Measurements from ENCODE around the gene HNRNPC. TPM values are rescaled to one million over a fixed set of nuclear protein-coding genes. Genes with fewer than 3 reads are reported as not detected.

The HNRNPC gene
- total and polyA plus RNA-seq, 9 of the 15 experiments (the other 6 are each of a cell fraction or from before 2014, with no cell fraction given) = 679 to 1,557 (median 1,191) TPM

- in situ Hi-C loops (cut with MboI) = no loop called here
Measured at GRCh38 chr14:21205026-21205677, 64.1 kb downstream of the HNRNPC start.

GRCh38 chr14:21204167-21205025 is 64.8 kb downstream of the HNRNPC start:
- ATAC-seq (peak; percentile 26), FAIRE-seq (no peak), DNase-seq (ENCODE audit: extremely low read depth in 1 of 4, low spot score in 3 of 4) (no peak)
- no peaks in the 10 kb centered on the region for H3K9me3 ChIP-seq (replicated peaks; ENCODE audit: control insufficient read depth, insufficient read depth, low read depth, low read length)
- H3K27ac ChIP-seq (ENCODE audit: extremely low read depth, low read depth, low read length) = no peak overlapping the region
- CTCF ChIA-PET (ENCODE audit: low intra/inter-chr PET ratio) = no interaction called here
- no peaks in the 10 kb centered on the region; the same call in 1 of the 2 replicates for H4K20me1 ChIP-seq (replicated peaks; ENCODE audit: control insufficient read depth, insufficient read depth, low read length)
- intact Hi-C loops (cut with micrococcal nuclease) = no loop called here
- H3K9ac ChIP-seq (ENCODE audit: insufficient read depth in 1 of 2, low read depth in 2 of 2, low read length in 2 of 2) = no peak overlapping the region
- no peaks in the 10 kb centered on the region for H3K27me3 ChIP-seq (ENCODE audit: control insufficient read depth in 2 of 2, insufficient read depth in 2 of 2, low read length in 2 of 2)
- in situ Hi-C loops (cut with MboI) = no loop called here
- H3K79me2 ChIP-seq (ENCODE audit: control insufficient read depth, insufficient read depth, low read length) = no peaks in the 10 kb centered on the region; the same call in 2 of the 3 replicates
- POLR2A ChIA-PET = interaction anchor here (0.7 to 3.8 kb wide), 4 partner anchors 9 to 190 kb away, joined by 3 to 20 read pairs (median 3); no protein-coding TSS in a partner anchor
- H3K4me2 ChIP-seq (ENCODE audit: insufficient read depth, low read length) = no peak overlapping the region
- peaks cover 45% of the 10 kb centered on the region for H3K36me3 ChIP-seq (ENCODE audit: control insufficient read depth, insufficient read depth, low read length)
- WGBS (ENCODE audit: insufficient coverage, low coverage, missing lambda C conversion rate) = 66% methylated on average over 8 of the region's 8 CpGs
- no peaks in the 10 kb centered on the region for H3K4me1 ChIP-seq (replicated peaks in 1 of 2; ENCODE audit: control insufficient read depth in 2 of 2, insufficient read depth in 2 of 2, low read length in 2 of 2)
- H2AFZ ChIP-seq (ENCODE audit: low read depth, low read length) = no peak overlapping the region
- no peak overlapping the region for H3K4me3 ChIP-seq
- no peaks in the 10 kb centered on the region for H3K9me1 ChIP-seq (ENCODE audit: control insufficient read depth, insufficient read depth, low read length)
- no TSS peak for BruUV-seq (replicated peaks)
- TF ChIP-seq MYNN (IDR thresholded peaks at IDR 0.05) = 0 out of 2 replicates have a peak, but pooled peaks have one; percentile 15
- no peak for TF ChIP-seq MYNN (CRISPR knock-in tag; IDR thresholded peaks at IDR 0.05)
- TF ChIP-seq POLR2B (IDR thresholded peaks at IDR 0.05; ENCODE audit: low read depth, partially characterized antibody) = peak; percentile 34
- TF ChIP-seq POLR2A (conservative IDR thresholded peaks at IDR 0.05) = peak; percentile 54
- no peak for TF ChIP-seq CAMTA2 (CRISPR knock-in tag; conservative IDR thresholded peaks at IDR 0.05)
- TF ChIP-seq POLR2AphosphoS2 (IDR thresholded peaks at IDR 0.05; ENCODE audit: low read length) = peak; percentile 39
- TF ChIP-seq, protein P1, sequence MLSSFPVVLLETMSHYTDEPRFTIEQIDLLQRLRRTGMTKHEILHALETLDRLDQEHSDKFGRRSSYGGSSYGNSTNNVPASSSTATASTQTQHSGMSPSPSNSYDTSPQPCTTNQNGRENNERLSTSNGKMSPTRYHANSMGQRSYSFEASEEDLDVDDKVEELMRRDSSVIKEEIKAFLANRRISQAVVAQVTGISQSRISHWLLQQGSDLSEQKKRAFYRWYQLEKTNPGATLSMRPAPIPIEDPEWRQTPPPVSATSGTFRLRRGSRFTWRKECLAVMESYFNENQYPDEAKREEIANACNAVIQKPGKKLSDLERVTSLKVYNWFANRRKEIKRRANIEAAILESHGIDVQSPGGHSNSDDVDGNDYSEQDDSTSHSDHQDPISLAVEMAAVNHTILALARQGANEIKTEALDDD (IDR thresholded peaks at IDR 0.05) = peak; percentile 83
- TF ChIP-seq, protein P2, sequence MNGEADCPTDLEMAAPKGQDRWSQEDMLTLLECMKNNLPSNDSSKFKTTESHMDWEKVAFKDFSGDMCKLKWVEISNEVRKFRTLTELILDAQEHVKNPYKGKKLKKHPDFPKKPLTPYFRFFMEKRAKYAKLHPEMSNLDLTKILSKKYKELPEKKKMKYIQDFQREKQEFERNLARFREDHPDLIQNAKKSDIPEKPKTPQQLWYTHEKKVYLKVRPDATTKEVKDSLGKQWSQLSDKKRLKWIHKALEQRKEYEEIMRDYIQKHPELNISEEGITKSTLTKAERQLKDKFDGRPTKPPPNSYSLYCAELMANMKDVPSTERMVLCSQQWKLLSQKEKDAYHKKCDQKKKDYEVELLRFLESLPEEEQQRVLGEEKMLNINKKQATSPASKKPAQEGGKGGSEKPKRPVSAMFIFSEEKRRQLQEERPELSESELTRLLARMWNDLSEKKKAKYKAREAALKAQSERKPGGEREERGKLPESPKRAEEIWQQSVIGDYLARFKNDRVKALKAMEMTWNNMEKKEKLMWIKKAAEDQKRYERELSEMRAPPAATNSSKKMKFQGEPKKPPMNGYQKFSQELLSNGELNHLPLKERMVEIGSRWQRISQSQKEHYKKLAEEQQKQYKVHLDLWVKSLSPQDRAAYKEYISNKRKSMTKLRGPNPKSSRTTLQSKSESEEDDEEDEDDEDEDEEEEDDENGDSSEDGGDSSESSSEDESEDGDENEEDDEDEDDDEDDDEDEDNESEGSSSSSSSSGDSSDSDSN (IDR thresholded peaks at IDR 0.05; ENCODE audit: borderline replicate concordance in 1 of 2, low read depth in 2 of 2, low read length in 2 of 2) = no peak
- TF ChIP-seq TAF15 (IDR thresholded peaks at IDR 0.05; ENCODE audit: low read depth, low read length) = no peak

More at GRCh38 chr14:21205026-21205677, 64.1 kb downstream of the HNRNPC start:
- H3K9me3 ChIP-seq (replicated peaks; ENCODE audit: control insufficient read depth, insufficient read depth, low read depth, low read length) = no peaks in the 10 kb centered on the region
- TF ChIP-seq ZNF263 (CRISPR knock-in tag; IDR thresholded peaks at IDR 0.05; ENCODE audit: borderline replicate concordance) (no peak), POLR2A (conservative IDR thresholded peaks at IDR 0.05) (peak; percentile 35; the same call in 1 of the 2 replicates), ADNP (tag; IDR thresholded peaks at IDR 0.05) (no peak), POLR2AphosphoS2 (IDR thresholded peaks at IDR 0.05; ENCODE audit: low read length) (0 out of 2 replicates have a peak, but pooled peaks have one; percentile 16), POLR2AphosphoS5 (IDR thresholded peaks at IDR 0.05; ENCODE audit: control insufficient read depth, insufficient read depth, low read depth, low read length) (peak; percentile 31; the same call in 1 of the 2 replicates)
- no peaks in the 10 kb centered on the region for H3K9me1 ChIP-seq (ENCODE audit: control insufficient read depth, insufficient read depth, low read length)
- no peak overlapping the region for H3K4me2 ChIP-seq (ENCODE audit: insufficient read depth, low read length)
- no peaks in the 10 kb centered on the region; the same call in 2 of the 3 replicates for H3K79me2 ChIP-seq (ENCODE audit: control insufficient read depth, insufficient read depth, low read length)
- no peak overlapping the region for H3K4me3 ChIP-seq
- H2AFZ ChIP-seq (ENCODE audit: low read depth, low read length) = no peak overlapping the region
- no TSS peak for BruUV-seq (replicated peaks)
- WGBS (ENCODE audit: insufficient coverage, low coverage, missing lambda C conversion rate) = 74% methylated on average over 4 of the region's 4 CpGs
- no peaks in the 10 kb centered on the region for H3K27me3 ChIP-seq (ENCODE audit: control insufficient read depth in 2 of 2, insufficient read depth in 2 of 2, low read length in 2 of 2)
- peaks cover 53% of the 10 kb centered on the region for H3K36me3 ChIP-seq (ENCODE audit: control insufficient read depth, insufficient read depth, low read length)
- ATAC-seq (peak; percentile 28), FAIRE-seq (no peak), DNase-seq (ENCODE audit: extremely low read depth in 1 of 4, low spot score in 3 of 4) (no peak)
- H3K27ac ChIP-seq (ENCODE audit: extremely low read depth, low read depth, low read length) = no peak overlapping the region
- POLR2A ChIA-PET = no interaction called here
- H3K9ac ChIP-seq (ENCODE audit: insufficient read depth in 1 of 2, low read depth in 2 of 2, low read length in 2 of 2) = no peak overlapping the region
- intact Hi-C loops (cut with micrococcal nuclease) = no loop called here
- CTCF ChIA-PET (ENCODE audit: low intra/inter-chr PET ratio) = no interaction called here
- no peaks in the 10 kb centered on the region for H3K4me1 ChIP-seq (replicated peaks in 1 of 2; ENCODE audit: control insufficient read depth in 2 of 2, insufficient read depth in 2 of 2, low read length in 2 of 2)
- no peaks in the 10 kb centered on the region; the same call in 1 of the 2 replicates for H4K20me1 ChIP-seq (replicated peaks; ENCODE audit: control insufficient read depth, insufficient read depth, low read length)
